ENCODE results near the gene ASTN2.

Gene ASTN2

DNA sequence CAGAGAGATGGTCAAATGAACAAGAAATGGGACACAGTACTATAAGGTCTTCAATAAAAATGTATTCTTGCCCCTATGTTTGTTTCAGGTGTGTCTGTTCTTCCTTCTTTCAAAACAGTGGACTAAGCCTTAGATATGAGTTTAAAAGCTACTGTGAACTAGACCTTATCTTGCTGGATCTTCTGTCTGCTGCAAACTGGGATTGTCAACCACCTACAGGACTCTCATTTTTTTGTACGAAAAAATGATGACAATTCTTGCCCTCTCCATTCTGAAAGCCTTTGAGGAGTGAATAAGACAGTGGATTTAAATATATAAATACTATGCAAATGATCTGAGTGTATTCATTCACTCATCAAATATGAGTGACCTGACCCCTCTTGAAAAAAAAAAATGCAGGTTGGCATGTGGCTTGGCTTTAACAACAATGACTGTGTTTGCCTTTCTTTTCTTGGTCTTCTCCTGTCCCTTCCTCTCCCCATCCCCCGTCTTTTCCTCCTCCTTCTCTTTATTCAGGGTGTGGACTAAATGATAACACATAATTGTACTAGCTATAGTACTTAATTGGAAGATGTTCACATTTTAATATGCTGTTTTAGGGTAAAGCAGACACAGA, 963.2 kb downstream of the ASTN2 start:
- TF ChIP-seq FOXP2 (optimal IDR thresholded peaks at IDR 0.05; ENCODE audit: borderline replicate concordance, extremely low read depth, extremely low read length, insufficient read depth) (no peak), TAF1 (IDR thresholded peaks at IDR 0.05; ENCODE audit: borderline replicate concordance, insufficient read depth, low read length) (no peak), SIN3A (IDR thresholded peaks at IDR 0.05; ENCODE audit: borderline replicate concordance, insufficient read depth, low read length) (no peak), POLR2AphosphoS5 (IDR thresholded peaks at IDR 0.05; ENCODE audit: low read depth, low read length) (no peak)
- TF ChIP-seq, protein P1, sequence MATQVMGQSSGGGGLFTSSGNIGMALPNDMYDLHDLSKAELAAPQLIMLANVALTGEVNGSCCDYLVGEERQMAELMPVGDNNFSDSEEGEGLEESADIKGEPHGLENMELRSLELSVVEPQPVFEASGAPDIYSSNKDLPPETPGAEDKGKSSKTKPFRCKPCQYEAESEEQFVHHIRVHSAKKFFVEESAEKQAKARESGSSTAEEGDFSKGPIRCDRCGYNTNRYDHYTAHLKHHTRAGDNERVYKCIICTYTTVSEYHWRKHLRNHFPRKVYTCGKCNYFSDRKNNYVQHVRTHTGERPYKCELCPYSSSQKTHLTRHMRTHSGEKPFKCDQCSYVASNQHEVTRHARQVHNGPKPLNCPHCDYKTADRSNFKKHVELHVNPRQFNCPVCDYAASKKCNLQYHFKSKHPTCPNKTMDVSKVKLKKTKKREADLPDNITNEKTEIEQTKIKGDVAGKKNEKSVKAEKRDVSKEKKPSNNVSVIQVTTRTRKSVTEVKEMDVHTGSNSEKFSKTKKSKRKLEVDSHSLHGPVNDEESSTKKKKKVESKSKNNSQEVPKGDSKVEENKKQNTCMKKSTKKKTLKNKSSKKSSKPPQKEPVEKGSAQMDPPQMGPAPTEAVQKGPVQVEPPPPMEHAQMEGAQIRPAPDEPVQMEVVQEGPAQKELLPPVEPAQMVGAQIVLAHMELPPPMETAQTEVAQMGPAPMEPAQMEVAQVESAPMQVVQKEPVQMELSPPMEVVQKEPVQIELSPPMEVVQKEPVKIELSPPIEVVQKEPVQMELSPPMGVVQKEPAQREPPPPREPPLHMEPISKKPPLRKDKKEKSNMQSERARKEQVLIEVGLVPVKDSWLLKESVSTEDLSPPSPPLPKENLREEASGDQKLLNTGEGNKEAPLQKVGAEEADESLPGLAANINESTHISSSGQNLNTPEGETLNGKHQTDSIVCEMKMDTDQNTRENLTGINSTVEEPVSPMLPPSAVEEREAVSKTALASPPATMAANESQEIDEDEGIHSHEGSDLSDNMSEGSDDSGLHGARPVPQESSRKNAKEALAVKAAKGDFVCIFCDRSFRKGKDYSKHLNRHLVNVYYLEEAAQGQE (IDR thresholded peaks at IDR 0.05; ENCODE audit: insufficient read depth in 1 of 2, low read depth in 2 of 2, low read length in 2 of 2) = no peak

DNA sequence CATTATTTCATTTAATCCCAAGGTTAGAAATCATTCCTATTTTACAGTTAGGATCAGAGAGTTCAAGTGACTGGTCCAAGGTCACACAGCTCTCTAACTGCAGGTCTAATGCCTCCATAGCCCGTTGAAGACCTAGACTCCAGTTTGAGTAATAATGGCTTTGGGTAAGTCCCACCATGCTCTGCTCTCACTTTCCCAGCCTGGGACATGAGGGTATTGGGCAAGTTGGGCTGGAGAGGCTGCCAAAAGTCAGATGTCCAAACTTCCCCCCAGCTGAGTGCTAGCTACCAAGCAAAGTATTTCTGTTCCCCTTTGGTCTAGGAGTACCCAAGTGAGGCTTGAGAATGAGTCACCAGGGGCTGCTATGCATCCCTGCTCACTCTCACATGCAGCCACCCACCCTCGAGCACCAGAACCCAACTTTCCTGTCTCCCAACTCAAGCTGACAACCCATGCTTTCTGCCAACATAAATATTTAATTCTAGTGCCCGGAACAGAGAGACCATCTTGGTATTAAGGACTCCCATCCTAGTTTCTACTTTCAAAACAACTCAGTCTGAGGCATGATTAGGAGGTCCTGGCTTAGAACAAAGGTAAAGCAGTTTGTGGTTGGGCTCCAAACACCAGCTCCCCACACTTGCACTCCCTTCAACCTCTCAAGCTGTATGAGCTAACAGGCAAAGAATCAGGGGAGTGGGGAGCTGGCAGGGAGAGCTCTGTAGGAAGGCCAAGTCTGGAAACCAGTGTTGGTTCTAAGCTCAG, 964.3 kb downstream of the ASTN2 start:
- TF ChIP-seq POLR2AphosphoS5 (IDR thresholded peaks at IDR 0.05; ENCODE audit: low read depth, low read length) (no peak), FOXP2 (optimal IDR thresholded peaks at IDR 0.05; ENCODE audit: borderline replicate concordance, extremely low read depth, extremely low read length, insufficient read depth) (no peak), TAF1 (IDR thresholded peaks at IDR 0.05; ENCODE audit: borderline replicate concordance, insufficient read depth, low read length) (no peak), SIN3A (IDR thresholded peaks at IDR 0.05; ENCODE audit: borderline replicate concordance, insufficient read depth, low read length) (no peak)
- TF ChIP-seq, protein P1 (IDR thresholded peaks at IDR 0.05; ENCODE audit: insufficient read depth in 1 of 2, low read depth in 2 of 2, low read length in 2 of 2) = no peak

DNA sequence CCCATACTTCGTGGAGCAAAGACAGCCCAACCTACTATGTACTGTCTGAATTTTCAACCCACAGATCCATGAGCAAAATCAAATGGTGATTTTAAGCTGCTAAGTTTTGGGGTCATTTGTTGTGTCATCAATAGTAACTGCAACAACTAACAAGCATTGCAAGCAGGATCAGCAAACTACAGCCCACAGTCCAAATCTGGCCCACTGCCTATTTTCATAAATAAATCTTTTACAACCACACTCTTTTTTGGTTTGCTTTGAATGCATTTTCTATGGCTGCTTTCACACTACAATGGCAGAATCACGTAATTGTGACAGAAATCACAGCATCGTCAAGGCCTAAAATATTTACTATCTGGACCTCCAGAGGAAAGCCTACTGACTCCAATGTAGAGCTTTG, 964.9 kb downstream of the ASTN2 start:
- no peak for TF ChIP-seq FOXP2 (optimal IDR thresholded peaks at IDR 0.05; ENCODE audit: borderline replicate concordance, extremely low read depth, extremely low read length, insufficient read depth)
- TF ChIP-seq, protein P1 (IDR thresholded peaks at IDR 0.05; ENCODE audit: insufficient read depth in 1 of 2, low read depth in 2 of 2, low read length in 2 of 2) = no peak
- no peak for TF ChIP-seq POLR2AphosphoS5 (IDR thresholded peaks at IDR 0.05; ENCODE audit: low read depth, low read length)
- TF ChIP-seq SIN3A (IDR thresholded peaks at IDR 0.05; ENCODE audit: borderline replicate concordance, insufficient read depth, low read length) = no peak
- TF ChIP-seq TAF1 (IDR thresholded peaks at IDR 0.05; ENCODE audit: borderline replicate concordance, insufficient read depth, low read length) = no peak

DNA sequence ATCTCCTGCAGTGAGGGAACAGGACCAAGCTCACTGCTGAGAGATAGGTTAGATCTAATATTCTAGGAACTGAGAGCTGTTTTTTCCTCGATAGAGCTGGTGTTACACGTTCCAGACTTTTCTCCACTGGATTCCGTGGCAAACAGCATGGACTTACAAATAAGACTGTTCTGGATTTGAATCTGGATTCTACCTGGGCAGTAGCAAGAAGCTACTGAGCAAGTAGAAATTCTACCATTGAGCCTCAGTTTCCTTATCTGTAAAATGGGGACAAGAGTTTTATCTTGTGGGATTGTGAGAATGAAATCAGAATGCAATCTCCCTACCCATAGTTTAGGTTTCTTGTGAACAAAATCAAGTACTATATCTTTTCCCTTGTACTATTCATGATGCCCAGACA, 966.4 kb downstream of the ASTN2 start:
- TF ChIP-seq FOXP2 (optimal IDR thresholded peaks at IDR 0.05; ENCODE audit: borderline replicate concordance, extremely low read depth, extremely low read length, insufficient read depth) (no peak), POLR2AphosphoS5 (IDR thresholded peaks at IDR 0.05; ENCODE audit: low read depth, low read length) (no peak)

DNA sequence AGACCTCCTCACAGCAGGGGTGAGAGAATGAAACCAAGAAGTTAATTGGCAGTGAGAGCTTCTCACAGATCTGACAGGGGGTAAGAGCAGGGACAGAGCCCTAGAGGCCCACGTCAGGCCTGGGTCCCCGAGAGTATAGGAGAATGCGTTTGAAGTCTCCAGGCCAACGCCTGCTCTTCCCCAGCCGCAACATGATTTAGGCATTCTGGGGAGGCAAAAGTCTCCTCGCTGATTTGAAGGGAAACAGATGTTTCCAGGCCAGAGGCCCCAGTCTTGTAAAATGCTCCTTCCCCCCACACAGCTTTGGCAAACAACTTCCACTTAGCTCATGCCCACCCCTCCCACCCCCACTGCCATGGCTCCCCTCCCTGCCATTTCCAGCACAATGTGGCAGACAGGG, 966.9 kb downstream of the ASTN2 start:
- TF ChIP-seq, protein P1 (IDR thresholded peaks at IDR 0.05; ENCODE audit: insufficient read depth in 1 of 2, low read depth in 2 of 2, low read length in 2 of 2) = no peak
- no peak for TF ChIP-seq TAF1 (IDR thresholded peaks at IDR 0.05; ENCODE audit: borderline replicate concordance, insufficient read depth, low read length)
- TF ChIP-seq SIN3A (IDR thresholded peaks at IDR 0.05; ENCODE audit: borderline replicate concordance, insufficient read depth, low read length) = no peak
- TF ChIP-seq POLR2AphosphoS5 (IDR thresholded peaks at IDR 0.05; ENCODE audit: low read depth, low read length) = no peak
- TF ChIP-seq FOXP2 (optimal IDR thresholded peaks at IDR 0.05; ENCODE audit: borderline replicate concordance, extremely low read depth, extremely low read length, insufficient read depth) = no peak

All from PFSK-1 (cell line).